Activated T-helper 9 cell treated with anti-CD3 and anti-CD28 coated beads, Interleukin-2, amount 50 U/mL, for 16 hours (primary cell): ENCODE data around the gene ACER3.
"Not testable (repeated sequence)": the region's sequence is repeated elsewhere in the genome, so short reads cannot be mapped to it uniquely, and the experiment has no call there.

Source experiments
- DNase-seq: peaks from one replicate; pipeline ENCODE4 v3.0.0-alpha.2; 2020; ENCODE audit warnings: low read depth

ACER3 gene

GRCh38 chr11:76919887-76920746, 59.4 kb downstream of the ACER3 start:
- DNase-seq = peak; percentile 8

DNA sequence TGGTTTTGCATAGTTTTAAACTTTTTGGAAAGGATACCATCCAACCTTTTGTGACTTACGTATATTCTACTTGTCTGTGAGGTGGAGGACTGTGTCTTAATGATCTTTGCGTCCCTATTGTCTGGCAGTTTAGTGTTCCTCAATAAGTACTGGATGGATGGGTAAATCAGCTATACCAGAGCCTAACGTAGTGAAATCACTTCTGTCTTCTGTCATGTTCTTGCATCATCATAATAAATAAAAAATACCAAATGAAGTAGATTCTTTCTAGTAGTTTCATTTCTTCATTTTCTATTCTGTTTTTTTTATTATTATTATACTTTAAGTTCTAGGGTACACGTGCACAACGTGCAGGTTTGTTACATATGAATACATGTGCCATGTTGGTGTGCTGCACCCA, 66.4 kb downstream of the ACER3 start:
- DNase-seq = no peak

GRCh38 chr11:76935042-76935441, 74.3 kb downstream of the ACER3 start:
- DNase-seq = no peak

DNA sequence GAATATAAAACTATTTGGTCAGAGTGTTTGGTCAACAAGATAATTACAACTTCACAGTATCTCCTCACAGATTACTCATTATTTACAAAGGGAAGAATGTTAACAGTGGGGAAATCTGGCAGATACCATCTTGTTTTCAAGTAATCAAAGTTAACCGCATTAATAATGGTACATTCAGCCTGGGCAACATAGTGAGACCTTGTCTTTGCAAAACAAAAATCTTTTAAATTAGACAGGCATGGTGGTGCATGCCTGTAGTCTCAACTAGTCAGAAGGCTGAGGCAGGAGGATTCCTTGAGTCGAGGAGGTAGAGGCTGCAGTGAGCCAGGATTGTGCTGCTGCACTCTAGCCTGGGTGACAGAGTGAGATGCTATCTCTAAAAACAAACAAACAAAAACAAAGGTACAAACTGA, 78.5 kb downstream of the ACER3 start:
- no peak for DNase-seq

DNA sequence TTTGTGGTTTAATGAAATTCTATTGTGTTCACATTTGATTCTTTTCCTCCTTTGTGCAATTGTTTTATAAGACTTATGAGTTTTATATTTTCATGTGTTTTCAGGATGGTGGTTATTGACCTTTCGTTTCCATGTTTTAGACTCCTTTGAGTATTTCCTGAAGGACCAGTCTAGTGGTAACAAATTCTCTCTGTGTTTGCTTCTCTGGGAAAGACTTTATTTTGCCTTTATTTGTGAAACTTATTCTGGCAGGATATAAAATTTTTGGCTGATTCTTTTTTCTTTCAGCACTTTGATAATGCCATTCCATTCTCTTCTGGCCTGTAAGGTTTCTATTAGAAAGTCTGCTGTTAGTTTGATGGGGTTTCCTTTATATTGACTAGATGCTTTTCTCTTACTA, 83.5 kb downstream of the ACER3 start:
- no peak for DNase-seq

- no peak for DNase-seq
Observed at GRCh38 chr11:76946223-76946622, 85.5 kb downstream of the ACER3 start.

DNA sequence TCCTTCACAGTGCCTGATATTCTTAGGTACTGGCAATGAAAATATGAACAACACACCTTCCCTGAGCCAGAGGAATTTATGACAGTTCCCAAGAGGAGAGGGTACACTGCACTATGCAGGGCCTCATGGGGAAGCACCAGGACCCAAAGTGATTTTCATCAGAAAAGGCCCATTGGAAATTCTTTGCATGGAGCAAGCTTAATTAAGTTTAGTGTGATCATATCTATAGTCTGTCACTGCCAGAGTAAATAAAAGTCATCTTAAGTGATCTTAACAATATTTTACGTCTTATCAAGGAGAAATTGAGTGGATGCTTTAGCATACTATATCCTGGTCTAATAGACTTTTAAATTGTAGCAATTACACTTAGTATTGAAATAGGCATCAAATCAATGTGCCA, 86.5 kb downstream of the ACER3 start:
- no peak for DNase-seq

DNA sequence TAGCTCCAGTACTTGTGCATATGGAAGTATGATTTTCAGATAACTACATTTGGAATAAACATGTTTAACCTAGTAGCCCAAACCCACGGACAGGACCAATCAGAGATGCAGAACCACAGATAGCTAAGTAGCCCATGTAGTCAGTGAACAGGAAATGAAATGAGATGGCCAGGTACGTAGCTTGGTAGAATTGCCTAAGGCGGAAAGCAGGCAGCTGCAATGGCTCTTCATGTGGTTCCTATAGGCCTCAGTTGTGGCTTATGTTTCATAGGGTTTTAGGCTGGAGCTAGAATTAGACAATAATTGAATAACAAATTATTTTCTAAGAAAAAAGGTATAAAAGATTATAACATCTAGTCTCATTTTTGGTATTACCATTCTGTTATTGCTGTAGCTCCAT, 87.1 kb downstream of the ACER3 start:
- no peak for DNase-seq

DNA sequence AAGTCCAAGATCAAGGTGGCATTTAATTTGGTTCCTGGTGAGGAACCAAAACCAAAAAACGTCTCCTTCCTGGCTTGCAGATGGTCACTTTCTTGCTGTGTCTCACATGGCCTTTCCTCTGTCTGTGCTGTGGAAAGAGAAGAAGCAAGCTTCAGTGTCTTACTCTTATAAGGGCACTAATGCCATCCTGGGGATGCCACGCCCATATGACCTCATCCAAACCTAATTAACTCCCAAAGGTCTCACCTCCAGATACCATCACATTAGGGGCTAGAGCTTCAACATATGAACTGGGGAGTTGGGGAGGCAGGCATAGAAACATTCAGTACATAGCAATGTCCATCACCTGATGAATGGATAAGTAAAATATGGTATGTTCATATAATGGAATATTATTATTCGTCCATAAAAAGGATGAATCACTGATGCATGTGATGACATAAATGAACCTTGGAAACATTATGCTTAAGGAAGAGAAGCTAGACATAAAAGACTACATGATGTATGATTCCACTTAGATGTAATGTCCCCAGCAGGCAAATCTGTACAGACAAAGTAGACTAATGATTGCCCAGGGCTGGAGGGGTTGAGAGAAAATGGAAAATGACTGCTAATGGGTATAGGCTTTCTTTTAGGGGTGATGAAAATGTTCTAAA, 94.9 kb downstream of the ACER3 start:
- DNase-seq = no peak

DNA sequence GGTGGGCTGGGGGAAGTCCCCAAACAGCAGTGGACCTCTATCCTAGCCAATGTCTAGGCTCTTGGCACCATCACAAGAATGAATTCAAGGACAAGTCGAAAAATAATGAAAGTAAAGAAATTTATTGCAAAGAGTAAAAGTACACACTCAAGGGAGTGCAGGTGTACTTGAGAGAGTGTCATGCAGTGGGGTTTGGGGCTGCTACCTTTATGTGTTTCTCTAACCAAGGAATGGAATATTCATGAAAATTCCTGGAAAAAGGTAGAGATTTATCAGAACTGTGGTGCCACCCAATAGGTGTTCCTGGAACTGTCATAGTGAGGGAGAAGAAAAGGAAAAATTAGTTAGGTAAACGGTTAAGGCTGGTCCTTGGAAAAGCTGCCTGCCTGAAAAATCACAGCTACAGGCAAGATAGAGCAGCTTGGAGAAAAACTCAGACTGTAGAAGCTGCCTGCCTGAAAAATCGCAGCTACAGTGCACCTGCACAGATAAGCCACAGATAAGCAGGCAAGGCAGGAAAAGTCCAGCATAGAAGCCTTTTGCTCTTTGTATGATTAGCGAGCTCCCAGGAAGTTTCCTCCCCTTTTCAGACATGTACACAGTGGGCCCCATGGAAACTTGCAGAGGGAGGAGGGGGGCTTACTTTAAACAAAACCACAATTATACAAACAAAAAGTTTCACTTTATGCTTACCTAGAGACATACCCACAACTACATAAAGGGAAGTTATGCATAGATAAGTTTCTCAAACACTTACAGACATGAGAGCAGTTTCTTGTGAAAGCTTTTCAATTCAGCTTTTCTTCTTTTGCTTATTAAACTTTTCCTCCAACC, 102.1 kb downstream of the ACER3 start:
- no peak for DNase-seq

DNA sequence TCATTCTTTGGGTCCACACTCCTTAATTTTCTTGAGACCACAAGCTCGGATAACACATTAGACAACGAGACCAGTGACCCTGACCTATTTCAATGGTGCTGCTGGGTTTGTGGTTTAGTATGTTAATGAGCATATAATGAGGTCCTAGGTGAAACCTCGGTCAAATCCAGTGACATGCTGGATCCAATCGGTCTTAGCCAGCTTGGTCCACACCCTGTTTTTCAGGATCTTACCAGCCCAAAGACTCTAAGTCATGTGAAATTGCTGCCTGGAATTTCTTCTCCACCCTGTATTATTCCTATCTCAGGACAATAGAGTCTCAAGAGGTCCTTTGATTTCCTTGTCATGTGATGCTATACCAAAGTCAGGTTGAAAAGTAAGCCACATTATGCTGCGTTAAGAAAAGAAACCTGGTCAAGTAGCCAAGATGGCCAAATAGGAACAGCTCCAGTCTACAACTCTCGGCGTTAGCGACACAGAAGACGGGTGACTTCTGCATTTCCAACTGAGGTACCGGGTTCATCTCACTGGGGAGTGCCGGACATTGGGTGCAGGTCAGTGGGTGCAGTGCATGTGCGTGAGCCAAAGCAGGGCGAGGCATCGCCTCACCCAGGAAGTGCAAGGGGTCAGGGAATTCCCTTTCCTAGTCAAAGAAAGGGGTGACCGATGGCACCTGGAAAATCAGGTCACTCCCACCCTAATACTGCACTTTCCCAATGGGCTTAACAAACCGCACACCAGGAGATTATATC, 102.9 kb downstream of the ACER3 start:
- not testable (repeated sequence) for DNase-seq

GRCh38 chr11:76972051-76972450, 111.3 kb downstream of the ACER3 start:
- DNase-seq = no peak

DNA sequence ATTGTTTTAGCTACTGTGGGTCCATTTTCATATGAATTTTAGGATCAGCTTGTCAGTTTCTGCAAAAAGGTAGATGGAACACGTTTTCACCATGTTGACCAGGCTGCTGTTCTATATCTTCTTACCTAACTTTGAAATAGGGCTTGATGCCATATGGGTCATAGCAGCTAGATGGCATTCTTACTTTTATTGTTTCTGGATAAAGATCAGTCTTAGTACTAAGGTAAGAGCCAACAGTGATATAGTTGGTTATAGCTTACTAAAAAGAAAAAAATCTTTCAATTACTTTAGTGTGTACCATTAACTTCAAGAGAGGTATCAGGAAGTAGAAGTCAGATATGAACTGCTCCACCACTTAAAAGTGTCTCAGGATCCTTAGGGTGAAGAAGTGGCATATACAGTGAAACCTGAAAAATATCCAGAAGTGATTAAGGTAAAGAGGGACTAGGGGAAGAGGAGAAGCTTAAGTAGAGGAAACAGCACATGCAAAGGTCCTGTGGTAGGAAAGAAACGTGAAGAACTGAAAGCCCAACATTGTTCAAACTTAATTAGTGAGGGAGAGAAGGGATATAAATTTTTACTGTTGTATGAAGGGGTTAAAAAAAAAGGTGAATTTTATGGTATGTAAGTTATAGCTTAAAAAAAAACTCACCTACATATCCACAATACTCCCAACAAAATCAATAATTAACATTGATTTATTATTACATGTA, 113.6 kb downstream of the ACER3 start:
- no peak for DNase-seq

GRCh38 chr11:76975513-76975912, 114.8 kb downstream of the ACER3 start:
- DNase-seq = no peak

GRCh38 chr11:76977791-76978190, 117.1 kb downstream of the ACER3 start:
- no peak for DNase-seq

DNA sequence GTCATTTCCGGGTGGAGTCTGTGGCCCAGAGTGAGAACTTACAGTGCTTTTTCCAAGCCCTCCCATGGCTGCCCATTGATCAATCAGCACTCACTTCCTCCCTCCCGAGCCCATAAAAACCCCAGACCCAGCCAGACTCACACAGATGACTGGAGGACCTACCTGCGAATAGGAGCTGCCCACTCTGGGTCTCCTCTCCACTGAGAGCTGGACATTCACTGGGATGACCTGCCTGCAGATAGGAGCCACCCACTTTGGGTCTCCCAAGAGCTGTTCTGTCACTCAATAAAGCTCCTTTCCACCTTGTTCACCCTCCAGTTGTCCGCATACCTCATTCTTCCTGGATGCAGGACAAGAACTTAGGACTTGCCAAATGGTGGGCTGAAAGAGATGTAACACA, 117.5 kb downstream of the ACER3 start:
- DNase-seq = no peak

DNA sequence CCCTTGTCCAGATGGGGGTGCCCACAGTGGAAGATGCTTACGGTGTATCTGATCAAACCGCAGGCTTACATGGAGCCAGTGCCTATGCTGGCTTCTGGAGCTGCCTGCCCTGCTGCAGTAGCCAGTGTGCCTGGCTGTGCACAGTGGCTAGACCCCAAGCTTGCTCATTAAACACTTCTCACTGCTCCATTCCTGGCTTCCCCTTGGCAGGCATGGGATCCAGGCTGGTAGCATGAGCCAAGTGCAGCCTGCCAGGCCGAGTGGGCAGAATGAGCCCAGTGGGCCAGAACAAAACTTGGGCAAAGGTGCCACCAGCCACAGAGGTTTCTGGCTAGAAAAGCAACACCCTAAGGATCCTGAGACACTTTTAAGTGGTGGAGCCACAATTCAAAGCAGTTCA, 118.1 kb downstream of the ACER3 start:
- no peak for DNase-seq

- no peak for DNase-seq
Observed at GRCh38 chr11:76980196-76980595, 119.5 kb downstream of the ACER3 start.

GRCh38 chr11:76984743-76985142, 124.0 kb downstream of the ACER3 start:
- no peak for DNase-seq

DNA sequence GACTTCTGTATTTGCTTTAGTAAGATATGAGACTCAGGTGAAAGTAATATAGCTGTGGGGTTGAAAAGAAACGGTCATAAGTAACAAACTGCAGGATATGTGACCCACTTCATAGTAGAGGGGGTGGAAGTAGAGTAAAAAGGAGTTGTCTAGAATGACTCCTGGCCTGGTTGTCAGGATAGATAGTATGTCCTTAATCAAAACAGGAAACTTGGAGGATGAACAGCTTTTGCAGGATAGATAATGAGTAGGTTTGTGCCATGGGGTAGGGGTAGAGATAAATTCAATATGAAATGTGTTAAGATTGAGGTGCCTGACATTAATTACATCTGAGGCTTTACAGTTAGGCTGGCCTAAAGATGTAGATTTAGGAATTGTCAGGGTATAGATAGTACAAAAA, 126.5 kb downstream of the ACER3 start:
- DNase-seq = no peak

DNA sequence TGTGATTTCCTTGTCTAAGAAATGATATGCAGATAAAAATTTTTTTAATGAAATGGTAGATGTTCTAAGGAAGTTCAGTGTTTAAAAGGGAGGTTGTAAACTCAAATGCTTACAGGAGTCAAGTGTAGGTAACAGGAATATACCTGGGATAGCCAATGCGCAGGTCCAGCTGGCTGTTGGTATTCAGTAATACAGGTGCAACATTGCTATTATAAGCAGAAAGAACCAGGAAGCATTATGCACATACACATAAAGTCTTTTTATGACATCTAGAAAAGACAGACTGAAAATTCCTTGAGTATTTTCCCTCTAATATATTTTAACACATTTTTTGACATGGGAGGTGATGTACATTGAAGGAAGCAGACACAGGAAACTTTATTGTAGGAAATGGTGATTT, 129.9 kb downstream of the ACER3 start:
- no peak for DNase-seq
